ENCODE measurements around the gene DYNC1LI1. TPM values are rescaled to one million over a fixed set of nuclear protein-coding genes. Genes with fewer than 3 reads are reported as not detected.

Gene DYNC1LI1
- polyA plus RNA-seq, 1 donor (not counting 4 experiments of a cell fraction or from before 2014, with no cell fraction given) = 64.4 TPM

DNA sequence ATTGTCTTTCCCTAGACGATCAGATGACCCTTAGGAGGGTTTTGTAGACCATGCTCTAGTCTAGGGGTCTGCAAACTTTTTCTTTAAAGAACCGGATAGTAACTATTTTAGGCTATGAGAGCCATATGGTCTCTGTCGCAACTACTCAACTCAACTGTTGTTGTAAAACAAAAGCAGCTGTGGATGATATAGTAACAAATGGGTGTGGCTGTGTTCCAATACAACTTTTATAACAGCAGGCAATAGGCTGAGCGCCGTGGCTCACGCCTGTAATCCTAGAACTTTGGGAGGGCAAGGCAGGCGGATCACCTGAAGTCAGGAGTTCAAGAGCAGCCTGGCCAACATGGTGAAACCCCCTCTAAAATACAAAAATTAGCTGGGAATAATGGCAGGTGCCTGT, 61.9 kb downstream of the DYNC1LI1 start:
- no peak for TF ChIP-seq EZH2 (IDR thresholded peaks at IDR 0.05; ENCODE audit: low read length)
- TF ChIP-seq, protein P1, sequence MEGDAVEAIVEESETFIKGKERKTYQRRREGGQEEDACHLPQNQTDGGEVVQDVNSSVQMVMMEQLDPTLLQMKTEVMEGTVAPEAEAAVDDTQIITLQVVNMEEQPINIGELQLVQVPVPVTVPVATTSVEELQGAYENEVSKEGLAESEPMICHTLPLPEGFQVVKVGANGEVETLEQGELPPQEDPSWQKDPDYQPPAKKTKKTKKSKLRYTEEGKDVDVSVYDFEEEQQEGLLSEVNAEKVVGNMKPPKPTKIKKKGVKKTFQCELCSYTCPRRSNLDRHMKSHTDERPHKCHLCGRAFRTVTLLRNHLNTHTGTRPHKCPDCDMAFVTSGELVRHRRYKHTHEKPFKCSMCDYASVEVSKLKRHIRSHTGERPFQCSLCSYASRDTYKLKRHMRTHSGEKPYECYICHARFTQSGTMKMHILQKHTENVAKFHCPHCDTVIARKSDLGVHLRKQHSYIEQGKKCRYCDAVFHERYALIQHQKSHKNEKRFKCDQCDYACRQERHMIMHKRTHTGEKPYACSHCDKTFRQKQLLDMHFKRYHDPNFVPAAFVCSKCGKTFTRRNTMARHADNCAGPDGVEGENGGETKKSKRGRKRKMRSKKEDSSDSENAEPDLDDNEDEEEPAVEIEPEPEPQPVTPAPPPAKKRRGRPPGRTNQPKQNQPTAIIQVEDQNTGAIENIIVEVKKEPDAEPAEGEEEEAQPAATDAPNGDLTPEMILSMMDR (optimal IDR thresholded peaks at IDR 0.05 in 1 of 3, IDR thresholded peaks at IDR 0.05 in 1 of 3, conservative IDR thresholded peaks at IDR 0.05 in 1 of 3; ENCODE audit: extremely low read depth in 1 of 3, insufficient read depth in 2 of 3, low read length in 3 of 3) = no peak
- Histone ChIP-seq H3K4me3 (ENCODE audit: control insufficient read depth in 2 of 3, extremely low read depth in 1 of 3, insufficient read depth in 2 of 3, low read depth in 1 of 3, low read length in 3 of 3) (no peak overlapping the region), H3K27ac (ENCODE audit: control insufficient read depth, insufficient read depth, low read length) (no peak overlapping the region), H3K4me2 (ENCODE audit: control insufficient read depth, extremely low read depth, insufficient read depth, low read depth, low read length) (no peak overlapping the region), H2AFZ (ENCODE audit: control insufficient read depth, low read length) (no peak overlapping the region), H3K36me3 (ENCODE audit: control insufficient read depth in 2 of 2, extremely low read depth in 1 of 2, insufficient read depth in 2 of 2, low read length in 2 of 2) (no peaks in the 10 kb centered on the region), H3K9ac (ENCODE audit: control insufficient read depth, extremely low read depth, insufficient read depth, low read length) (no peak overlapping the region), H3K4me1 (ENCODE audit: control insufficient read depth, extremely low read depth, insufficient read depth, low read length) (no peaks in the 10 kb centered on the region), H3K27me3 (ENCODE audit: control insufficient read depth, extremely low read depth, insufficient read depth, low read length) (no peaks in the 10 kb centered on the region), H3K79me2 (ENCODE audit: control insufficient read depth, insufficient read depth, low read length) (no peaks in the 10 kb centered on the region), H4K20me1 (ENCODE audit: control insufficient read depth, extremely low read depth, insufficient read depth, low read length) (no peaks in the 10 kb centered on the region), H3K9me1 (ENCODE audit: control insufficient read depth, extremely low read depth, insufficient read depth, low read length) (no peaks in the 10 kb centered on the region), H3K9me3 (ENCODE audit: control insufficient read depth, low read depth, low read length) (no peaks in the 10 kb centered on the region)
- DNase-seq (ENCODE audit: low read depth, low spot score) (no peak), FAIRE-seq (no peak)
- dilution Hi-C loops (cut with MboI; ENCODE audit: extremely low pct_ligation_motif_present, low sequenced_read_pairs) = no loop called here

GRCh38 chr3:32506466-32506865, 64.2 kb downstream of the DYNC1LI1 start:
- Histone ChIP-seq H3K4me1 (ENCODE audit: control insufficient read depth, extremely low read depth, insufficient read depth, low read length) (peaks cover 3% of the 10 kb centered on the region), H3K4me3 (ENCODE audit: control insufficient read depth in 2 of 3, extremely low read depth in 1 of 3, insufficient read depth in 2 of 3, low read depth in 1 of 3, low read length in 3 of 3) (no peak overlapping the region), H3K79me2 (ENCODE audit: control insufficient read depth, insufficient read depth, low read length) (peaks cover 8% of the 10 kb centered on the region), H4K20me1 (ENCODE audit: control insufficient read depth, extremely low read depth, insufficient read depth, low read length) (no peaks in the 10 kb centered on the region), H3K27ac (ENCODE audit: control insufficient read depth, insufficient read depth, low read length) (no peak overlapping the region), H3K9me1 (ENCODE audit: control insufficient read depth, extremely low read depth, insufficient read depth, low read length) (no peaks in the 10 kb centered on the region), H3K9ac (ENCODE audit: control insufficient read depth, extremely low read depth, insufficient read depth, low read length) (no peak overlapping the region), H3K4me2 (ENCODE audit: control insufficient read depth, extremely low read depth, insufficient read depth, low read depth, low read length) (no peak overlapping the region), H3K27me3 (ENCODE audit: control insufficient read depth, extremely low read depth, insufficient read depth, low read length) (no peaks in the 10 kb centered on the region), H2AFZ (ENCODE audit: control insufficient read depth, low read length) (no peak overlapping the region), H3K36me3 (ENCODE audit: control insufficient read depth in 2 of 2, extremely low read depth in 1 of 2, insufficient read depth in 2 of 2, low read length in 2 of 2) (no peaks in the 10 kb centered on the region), H3K9me3 (ENCODE audit: control insufficient read depth, low read depth, low read length) (no peaks in the 10 kb centered on the region)
- dilution Hi-C loops (cut with MboI; ENCODE audit: extremely low pct_ligation_motif_present, low sequenced_read_pairs) = no loop called here
- TF ChIP-seq EZH2 (IDR thresholded peaks at IDR 0.05; ENCODE audit: low read length) = no peak
- TF ChIP-seq, protein P1 (optimal IDR thresholded peaks at IDR 0.05 in 1 of 3, IDR thresholded peaks at IDR 0.05 in 1 of 3, conservative IDR thresholded peaks at IDR 0.05 in 1 of 3; ENCODE audit: extremely low read depth in 1 of 3, insufficient read depth in 2 of 3, low read length in 3 of 3) = no peak
- FAIRE-seq (no peak), DNase-seq (ENCODE audit: low read depth, low spot score) (no peak)
